GM10248 (cell line): ENCODE data around the gene ZNF485.
A peak's percentile ranks its signal among the peaks of the same experiment; 100 is the strongest.

Experiments used
- CTCF ChIA-PET: fragments of 300-600 bp; sonication (Branson Sonifier 250); formaldehyde crosslinking; extraction: SDS; loops from one replicate; lab custom pipeline; 2021; ENCODE audit warnings: antibody characterized with exemption; lab: Yijun Ruan, JAX
- POLR2A ChIA-PET: fragments of 350-650 bp; sonication (Branson Sonifier 250); formaldehyde crosslinking; extraction: SDS; loops from one replicate; lab custom pipeline; 2020; ENCODE audit warnings: antibody characterized with exemption; lab: Yijun Ruan, JAX
- DNase-seq: peaks from one replicate; pipeline ENCODE4 v3.0.0; 2012; ENCODE audit errors: extremely low spot score
- CTCF ChIP-seq: IDR thresholded peaks from 2 replicates; pipeline ENCODE4 v1.5.1; 2012; ENCODE audit warnings: mild to moderate bottlenecking, low read depth; ENCODE audit errors: extremely low read depth, missing control alignments, control extremely low read depth

The ZNF485 gene

GRCh38 chr10:43606323-43607198, at the start of gene ZNF485:
TSS of gene ZNF485 (plus strand) at chr10:43606438. CDS start at chr10:43607051, 613 bp downstream.
- POLR2A ChIA-PET: no interaction called here

GRCh38 chr10:43557214-43557613, 49.0 kb upstream of the ZNF485 start:
- no peak for DNase-seq
- CTCF ChIA-PET: no interaction called here
- POLR2A ChIA-PET: no interaction called here
- no peak for TF ChIP-seq CTCF

More at GRCh38 chr10:43606323-43607198, at the start of gene ZNF485:
- CTCF ChIA-PET: interaction anchor here (2.7 kb wide), 1 partner anchor 11 kb away, joined by 10 read pairs; no protein-coding TSS in a partner anchor
- DNase-seq: peak; percentile 85
- TF ChIP-seq CTCF: no peak

GRCh38 chr10:43569681-43570080, 36.6 kb upstream of the ZNF485 start:
- DNase-seq: no peak
- TF ChIP-seq CTCF: no peak
- ChIA-PET CTCF (no interaction called here), POLR2A (no interaction called here)

GRCh38 chr10:43570971-43571370, 35.3 kb upstream of the ZNF485 start:
- DNase-seq: no peak
- ChIA-PET CTCF (no interaction called here), POLR2A (no interaction called here)
- no peak for TF ChIP-seq CTCF

GRCh38 chr10:43573250-43574000, 32.8 kb upstream of the ZNF485 start:
- no peak for DNase-seq
- no peak for TF ChIP-seq CTCF
- CTCF ChIA-PET: interaction anchor here (0.8 kb wide), 1 partner anchor 12 kb away, joined by 4 read pairs; no protein-coding TSS in a partner anchor
- POLR2A ChIA-PET: no interaction called here

- ChIA-PET CTCF (no interaction called here), POLR2A (no interaction called here)
- DNase-seq: peak; percentile 82
- TF ChIP-seq CTCF: no peak
These were observed 32.0 kb upstream of the ZNF485 start, which contains the start of gene ZNF239 for GRCh38 chr10:43574001-43574892. TSS of gene ZNF239 (minus strand) at chr10:43574616. CDS start at chr10:43558079, 16,537 bp downstream.
